ENCODE measurements around the gene CELSR1.

Gene CELSR1

DNA sequence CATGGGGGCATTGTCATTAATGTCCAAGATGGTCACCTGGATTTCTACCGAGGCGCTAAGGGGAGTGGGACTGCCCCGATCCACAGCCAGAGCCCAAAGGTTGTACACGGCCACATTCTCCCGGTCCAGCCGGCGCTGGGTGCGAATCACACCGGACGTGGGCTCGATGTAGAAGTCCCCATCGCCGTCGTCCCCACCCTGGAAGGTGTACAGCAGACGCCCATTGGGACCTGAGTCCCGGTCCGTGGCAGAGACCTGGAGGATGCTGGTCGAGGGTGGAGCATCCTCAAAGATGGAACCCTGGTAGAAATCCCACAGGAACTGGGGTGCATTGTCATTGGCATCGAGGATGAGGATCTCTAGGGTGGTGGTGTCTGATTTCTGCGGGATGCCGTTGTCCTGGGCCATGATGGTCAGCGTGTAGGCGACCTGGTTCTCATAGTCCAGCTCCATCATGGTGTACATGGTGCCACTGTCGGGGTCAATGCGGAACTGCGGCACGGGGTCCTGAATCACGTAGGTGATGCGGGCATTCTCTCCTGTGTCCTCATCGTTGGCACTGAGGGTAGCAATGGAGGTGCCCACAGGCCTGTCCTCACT lies 3.1 kb downstream of the CELSR1 start:
- DNase-seq (ENCODE audit: low read depth in 1 of 2, low spot score in 1 of 2) = no peak
- TF ChIP-seq GABPA (IDR thresholded peaks at IDR 0.05; ENCODE audit: low read depth) (no peak), POLR2AphosphoS5 (IDR thresholded peaks at IDR 0.05; ENCODE audit: low read depth) (no peak), SPI1 (IDR thresholded peaks at IDR 0.05; ENCODE audit: borderline replicate concordance, low read depth) (no peak)
- TF ChIP-seq, protein P1, sequence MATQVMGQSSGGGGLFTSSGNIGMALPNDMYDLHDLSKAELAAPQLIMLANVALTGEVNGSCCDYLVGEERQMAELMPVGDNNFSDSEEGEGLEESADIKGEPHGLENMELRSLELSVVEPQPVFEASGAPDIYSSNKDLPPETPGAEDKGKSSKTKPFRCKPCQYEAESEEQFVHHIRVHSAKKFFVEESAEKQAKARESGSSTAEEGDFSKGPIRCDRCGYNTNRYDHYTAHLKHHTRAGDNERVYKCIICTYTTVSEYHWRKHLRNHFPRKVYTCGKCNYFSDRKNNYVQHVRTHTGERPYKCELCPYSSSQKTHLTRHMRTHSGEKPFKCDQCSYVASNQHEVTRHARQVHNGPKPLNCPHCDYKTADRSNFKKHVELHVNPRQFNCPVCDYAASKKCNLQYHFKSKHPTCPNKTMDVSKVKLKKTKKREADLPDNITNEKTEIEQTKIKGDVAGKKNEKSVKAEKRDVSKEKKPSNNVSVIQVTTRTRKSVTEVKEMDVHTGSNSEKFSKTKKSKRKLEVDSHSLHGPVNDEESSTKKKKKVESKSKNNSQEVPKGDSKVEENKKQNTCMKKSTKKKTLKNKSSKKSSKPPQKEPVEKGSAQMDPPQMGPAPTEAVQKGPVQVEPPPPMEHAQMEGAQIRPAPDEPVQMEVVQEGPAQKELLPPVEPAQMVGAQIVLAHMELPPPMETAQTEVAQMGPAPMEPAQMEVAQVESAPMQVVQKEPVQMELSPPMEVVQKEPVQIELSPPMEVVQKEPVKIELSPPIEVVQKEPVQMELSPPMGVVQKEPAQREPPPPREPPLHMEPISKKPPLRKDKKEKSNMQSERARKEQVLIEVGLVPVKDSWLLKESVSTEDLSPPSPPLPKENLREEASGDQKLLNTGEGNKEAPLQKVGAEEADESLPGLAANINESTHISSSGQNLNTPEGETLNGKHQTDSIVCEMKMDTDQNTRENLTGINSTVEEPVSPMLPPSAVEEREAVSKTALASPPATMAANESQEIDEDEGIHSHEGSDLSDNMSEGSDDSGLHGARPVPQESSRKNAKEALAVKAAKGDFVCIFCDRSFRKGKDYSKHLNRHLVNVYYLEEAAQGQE (IDR thresholded peaks at IDR 0.05; ENCODE audit: insufficient replicate concordance, low read depth) = no peak
- TF ChIP-seq, protein P2, sequence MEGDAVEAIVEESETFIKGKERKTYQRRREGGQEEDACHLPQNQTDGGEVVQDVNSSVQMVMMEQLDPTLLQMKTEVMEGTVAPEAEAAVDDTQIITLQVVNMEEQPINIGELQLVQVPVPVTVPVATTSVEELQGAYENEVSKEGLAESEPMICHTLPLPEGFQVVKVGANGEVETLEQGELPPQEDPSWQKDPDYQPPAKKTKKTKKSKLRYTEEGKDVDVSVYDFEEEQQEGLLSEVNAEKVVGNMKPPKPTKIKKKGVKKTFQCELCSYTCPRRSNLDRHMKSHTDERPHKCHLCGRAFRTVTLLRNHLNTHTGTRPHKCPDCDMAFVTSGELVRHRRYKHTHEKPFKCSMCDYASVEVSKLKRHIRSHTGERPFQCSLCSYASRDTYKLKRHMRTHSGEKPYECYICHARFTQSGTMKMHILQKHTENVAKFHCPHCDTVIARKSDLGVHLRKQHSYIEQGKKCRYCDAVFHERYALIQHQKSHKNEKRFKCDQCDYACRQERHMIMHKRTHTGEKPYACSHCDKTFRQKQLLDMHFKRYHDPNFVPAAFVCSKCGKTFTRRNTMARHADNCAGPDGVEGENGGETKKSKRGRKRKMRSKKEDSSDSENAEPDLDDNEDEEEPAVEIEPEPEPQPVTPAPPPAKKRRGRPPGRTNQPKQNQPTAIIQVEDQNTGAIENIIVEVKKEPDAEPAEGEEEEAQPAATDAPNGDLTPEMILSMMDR (IDR thresholded peaks at IDR 0.05; ENCODE audit: insufficient read depth, low read length) = no peak
- Histone ChIP-seq H3K27me3 (ENCODE audit: insufficient read depth, poor library complexity, severe bottlenecking) (peaks cover 17% of the 10 kb centered on the region), H3K27ac (replicated peaks) (no peak overlapping the region), H3K4me3 (replicated peaks; ENCODE audit: insufficient read depth, low read length) (no peak overlapping the region)

DNA sequence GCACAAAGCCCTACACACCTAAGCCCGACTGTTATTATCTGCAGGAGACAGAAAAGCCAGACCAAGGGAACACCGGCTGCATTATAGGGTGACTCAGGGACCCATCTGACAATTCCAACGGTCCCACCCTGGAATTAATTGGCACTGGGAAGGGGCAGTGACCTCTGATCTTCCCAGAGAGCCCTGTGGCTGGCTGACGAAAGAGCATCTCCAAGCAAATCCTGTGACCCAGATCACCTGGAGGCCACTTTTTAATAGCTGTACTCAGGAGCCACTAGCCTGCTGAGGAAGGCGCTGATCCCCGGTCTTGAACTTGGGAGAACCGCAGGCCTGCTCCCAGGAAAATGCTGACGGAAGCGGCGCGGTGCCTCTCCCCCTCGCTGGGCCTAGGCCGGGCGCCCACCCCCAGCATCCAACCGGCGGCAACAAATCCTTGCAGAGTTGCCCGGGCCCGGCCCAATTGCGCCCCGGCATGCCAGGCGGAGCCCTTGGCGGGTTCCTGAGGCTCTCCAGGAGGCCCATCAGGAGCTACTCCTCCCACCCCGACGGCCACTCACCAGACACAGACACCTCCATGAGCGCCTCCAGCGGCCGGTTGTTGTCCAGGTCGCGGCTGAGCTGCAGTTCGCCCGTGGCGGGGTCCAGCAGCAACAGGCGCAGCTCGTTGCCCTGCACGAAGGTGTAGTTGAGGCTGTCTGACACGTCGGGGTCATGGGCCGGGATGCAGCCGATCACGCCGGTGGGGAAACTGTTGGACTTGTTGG lies 4.2 kb downstream of the CELSR1 start:
- Histone ChIP-seq H3K27ac (replicated peaks) (no peak overlapping the region), H3K27me3 (ENCODE audit: insufficient read depth, poor library complexity, severe bottlenecking) (peaks cover 7% of the 10 kb centered on the region), H3K4me3 (replicated peaks; ENCODE audit: insufficient read depth, low read length) (no peak overlapping the region)
- DNase-seq (ENCODE audit: low read depth in 1 of 2, low spot score in 1 of 2) = no peak
- no peak for TF ChIP-seq GABPA (IDR thresholded peaks at IDR 0.05; ENCODE audit: low read depth)
- TF ChIP-seq, protein P1 (IDR thresholded peaks at IDR 0.05; ENCODE audit: insufficient replicate concordance, low read depth) = no peak
- TF ChIP-seq SPI1 (IDR thresholded peaks at IDR 0.05; ENCODE audit: borderline replicate concordance, low read depth) = no peak
- no peak for TF ChIP-seq POLR2AphosphoS5 (IDR thresholded peaks at IDR 0.05; ENCODE audit: low read depth)
- TF ChIP-seq, protein P2 (IDR thresholded peaks at IDR 0.05; ENCODE audit: insufficient read depth, low read length) = no peak

DNA sequence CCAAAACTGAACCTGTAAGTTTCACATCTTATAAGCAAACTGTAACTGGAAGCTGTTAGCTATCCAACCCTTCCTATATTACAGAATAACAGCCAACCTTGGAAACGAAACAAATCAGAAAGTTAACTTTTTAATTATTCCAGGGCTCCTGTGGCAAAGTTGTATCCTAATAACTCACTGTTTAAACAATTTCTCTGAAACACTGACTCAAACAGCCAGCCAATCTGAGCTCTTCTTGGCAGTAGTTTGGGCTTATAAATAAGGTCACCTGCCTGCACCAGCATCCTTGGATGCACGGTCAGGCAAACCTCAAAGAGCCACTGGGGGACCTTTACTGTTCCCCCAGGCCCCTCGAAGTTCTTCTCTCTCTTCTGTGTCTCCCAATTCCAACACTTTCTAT lies 5.0 kb downstream of the CELSR1 start:
- TF ChIP-seq, protein P2 (IDR thresholded peaks at IDR 0.05; ENCODE audit: insufficient read depth, low read length) = no peak
- H3K27me3 ChIP-seq (ENCODE audit: insufficient read depth, poor library complexity, severe bottlenecking) = no peaks in the 10 kb centered on the region
- H3K27ac ChIP-seq (replicated peaks) = no peak overlapping the region
- no peak for DNase-seq (ENCODE audit: low read depth in 1 of 2, low spot score in 1 of 2)
- H3K4me3 ChIP-seq (replicated peaks; ENCODE audit: insufficient read depth, low read length) = no peak overlapping the region
